A549 (cell line): ENCODE data around the gene FLRT3. TPM values are rescaled to one million over a fixed set of nuclear protein-coding genes. Genes with fewer than 3 reads are reported as not detected.

Experiments used
- ATAC-seq, 2 experiments: fragments of 200-7000 bp in 1 of 2; fragments of >200 bp in 1 of 2; cut with Nextera tagmentation in 1 of 2; cut with Tn5 transposase in 1 of 2; 3 replicates each; pipeline versions ENCODE4 v1.8.0 to v1.9.1; 2018 to 2020; ENCODE audit warnings: mild to moderate bottlenecking in 1 of 2, moderate library complexity in 1 of 2
- CTCF ChIA-PET: fragments of 300-600 bp; sonication (Branson Sonifier 250); formaldehyde crosslinking; extraction: SDS; loops from one replicate; lab custom pipeline; 2021; ENCODE audit warnings: antibody characterized with exemption, inconsistent platforms; lab: Yijun Ruan, JAX
- POLR2A ChIA-PET: fragments of 350-600 bp; formaldehyde crosslinking; extraction: SDS; loops from one replicate; lab custom pipeline; 2021; ENCODE audit warnings: antibody characterized with exemption, inconsistent platforms; lab: Yijun Ruan, JAX
- DNase-seq, 2 experiments: peaks; one replicate each; pipeline versions ENCODE4 v3.0.0 to v3.0.0-alpha.2; 2011 to 2016; ENCODE audit warnings: low read depth in 1 of 2, low spot score in 1 of 2
- FAIRE-seq: peaks from 2 replicates; lab custom pipeline; 2011; peaks lifted over from hg19 to GRCh38; lab: Jason Lieb, UNC
- H3K27ac ChIP-seq, 2 experiments: fragments of >200 bp; sonication (Bioruptor Twin); formaldehyde crosslinking; 3 replicates each; pipeline ENCODE4 v1.5.1; 2016 to 2017
- H3K4me1 ChIP-seq: fragments of >200 bp; sonication (Bioruptor Twin); formaldehyde crosslinking; 3 replicates; pipeline ENCODE4 v1.6.1; 2016
- H3K4me2 ChIP-seq: fragments of >200 bp; sonication (Bioruptor Twin); formaldehyde crosslinking; 3 replicates; pipeline ENCODE4 v1.6.1; 2016
- H3K4me3 ChIP-seq: fragments of >200 bp; sonication (Bioruptor Twin); formaldehyde crosslinking; 3 replicates; pipeline ENCODE4 v1.5.1; 2016
- H3K9me3 ChIP-seq: fragments of >200 bp; sonication (Bioruptor Twin); formaldehyde crosslinking; 3 replicates; pipeline ENCODE4 v1.6.1; 2016
- ATOH8 ChIP-seq: fragments of 250-450 bp; sonication (Bioruptor Pico); IDR thresholded peaks from 2 replicates; pipeline ENCODE4 v1.5.0; 2020; ENCODE audit warnings: low read depth, mild to moderate bottlenecking, moderate library complexity
- BHLHE40 ChIP-seq: IDR thresholded peaks from 2 replicates; pipeline ENCODE4 v1.6.1; 2012; ENCODE audit warnings: low read depth, low read length, inconsistent platforms
- E2F6 ChIP-seq: IDR thresholded peaks from 2 replicates; pipeline ENCODE4 v1.6.1; 2012; ENCODE audit warnings: low read depth, borderline replicate concordance
- ESRRA ChIP-seq: fragments of 150-350 bp; IDR thresholded peaks from 2 replicates; pipeline ENCODE4 v1.6.1; 2014; ENCODE audit warnings: mild to moderate bottlenecking, low read length, borderline replicate concordance
- FOSL2 ChIP-seq, 2 experiments: fragments of 450-650 bp in 1 of 2; fragments of >200 bp in 1 of 2; sonication (Bioruptor Twin) in 1 of 2; formaldehyde crosslinking; IDR thresholded peaks; 2 replicates each; pipeline versions ENCODE4 v1.5.0 to v1.6.1; 2016 to 2020; ENCODE audit warnings: mild to moderate bottlenecking in 1 of 2, moderate library complexity in 1 of 2
- FOXS1 ChIP-seq: fragments of 250-450 bp; sonication (Bioruptor Pico); IDR thresholded peaks from 2 replicates; pipeline ENCODE4 v1.5.0; 2020; ENCODE audit warnings: mild to moderate bottlenecking, moderate library complexity
- HMGXB4 ChIP-seq: fragments of 250-450 bp; sonication (Bioruptor Pico); IDR thresholded peaks from 2 replicates; pipeline ENCODE4 v1.5.0; 2021; ENCODE audit warnings: mild to moderate bottlenecking, moderate library complexity, borderline replicate concordance
- HOXB5 ChIP-seq: fragments of 250-450 bp; sonication (Bioruptor Pico); IDR thresholded peaks from 2 replicates; pipeline ENCODE4 v1.5.0; 2020; ENCODE audit warnings: mild to moderate bottlenecking, moderate library complexity
- JUN ChIP-seq, 2 experiments: fragments of >200 bp; sonication (Bioruptor Twin); formaldehyde crosslinking; IDR thresholded peaks; 2 replicates in 1 of 2; 3 replicates in 1 of 2; pipeline ENCODE4 v1.6.1; 2016 to 2017
- KDM1A ChIP-seq: fragments of 200-600 bp; sonication (generic); IDR thresholded peaks from 2 replicates; pipeline ENCODE4 v1.6.1; 2016; ENCODE audit warnings: low read depth, mild to moderate bottlenecking
- MAX ChIP-seq: IDR thresholded peaks from 2 replicates; pipeline ENCODE4 v1.6.1; 2012
- MAZ ChIP-seq: fragments of 150-350 bp; IDR thresholded peaks from 2 replicates; pipeline ENCODE4 v1.6.1; 2014; ENCODE audit warnings: antibody characterized with exemption, low read depth, low read length, borderline replicate concordance
- NFE2L2 ChIP-seq: fragments of 150-350 bp; conservative IDR thresholded peaks from 2 replicates; pipeline ENCODE4 v1.6.1; 2014; ENCODE audit warnings: low read length
- PBX3 ChIP-seq: IDR thresholded peaks from 2 replicates; pipeline ENCODE4 v1.6.1; 2012
- RARB ChIP-seq: fragments of 250-450 bp; sonication (Bioruptor Pico); IDR thresholded peaks from 2 replicates; pipeline ENCODE4 v1.8.0; 2021; ENCODE audit warnings: mild to moderate bottlenecking, moderate library complexity
- REST ChIP-seq: fragments of 200-600 bp; sonication (generic); IDR thresholded peaks from 2 replicates; pipeline ENCODE4 v1.6.1; 2016; ENCODE audit warnings: antibody characterized with exemption, mild to moderate bottlenecking, moderate library complexity
- RFX5 ChIP-seq: fragments of 450-650 bp; IDR thresholded peaks from 2 replicates; pipeline ENCODE4 v1.7.1; 2014; ENCODE audit warnings: antibody characterized with exemption, mild to moderate bottlenecking, moderate library complexity
- RNF2 ChIP-seq: fragments of 200-600 bp; sonication (generic); IDR thresholded peaks from 2 replicates; pipeline ENCODE4 v1.6.1; 2016; ENCODE audit warnings: low read depth, mild to moderate bottlenecking, antibody characterized with exemption, moderate library complexity, borderline replicate concordance
- SREBF2 ChIP-seq: fragments of 450-650 bp; IDR thresholded peaks from 2 replicates; pipeline ENCODE4 v1.6.1; 2014; ENCODE audit warnings: mild to moderate bottlenecking, moderate library complexity
- ZSCAN20 ChIP-seq: fragments of 250-450 bp; sonication (Bioruptor Pico); IDR thresholded peaks from 2 replicates; pipeline ENCODE4 v1.8.0; 2022; ENCODE audit warnings: mild to moderate bottlenecking, moderate library complexity
- WGBS: methylation state at CpG from one replicate; pipeline ENCODE4 v1.1.6; 2017; ENCODE audit errors: missing lambda C conversion rate; 5-methylcytosine and 5-hydroxymethylcytosine counted together
- polyA plus RNA-seq, 4 experiments: library from polyadenylated mRNA; depleted of rRNA in 3 of 4; stranded (reverse); fragments of >200 nt; fragmentation: RNase III in 1 of 4; extraction: RNeasy Plus Mini Kit Qiagen cat#74134 plus additional on column Dnase treatment in 1 of 4; gene quantifications; 2 replicates in 3 of 4; 3 replicates in 1 of 4; pipeline ENCODE4 v1.2.3, GENCODE V29; 2011 to 2017

Gene FLRT3
- polyA plus RNA-seq, 2 of the 4 experiments (the other 2 are of a cell fraction) = 3.4 to 28.7 TPM

GRCh38 chr20:14384416-14385175 is 47.2 kb upstream of the FLRT3 start (continued):
- no peak for TF ChIP-seq REST

GRCh38 chr20:14383335-14383734 is 45.9 kb upstream of the FLRT3 start:
- Histone ChIP-seq H3K4me3 (no peak overlapping the region), H3K9me3 (peaks cover 17% of the 10 kb centered on the region), H3K4me1 (no peaks in the 10 kb centered on the region), H3K27ac (no peak overlapping the region), H3K4me2 (no peak overlapping the region)
- FAIRE-seq (peak; percentile 82), DNase-seq (no peak), ATAC-seq (no peak)
- ChIA-PET POLR2A (no interaction called here), CTCF (interaction anchor here (0.5 kb wide), 1 partner anchor 980 kb away, joined by 3 read pairs; no protein-coding TSS in a partner anchor)
- 73% methylated on average over 5 of the region's 5 CpGs for WGBS
- TF ChIP-seq RARB (no peak), MAZ (no peak), BHLHE40 (no peak), RFX5 (no peak), KDM1A (no peak), FOSL2 (IDR thresholded peaks at IDR 0.05) (no peak), FOSL2 (CRISPR knock-in tag; IDR thresholded peaks at IDR 0.05) (no peak), ESRRA (no peak), HOXB5 (CRISPR knock-in tag) (no peak), SREBF2 (no peak), NFE2L2 (no peak), E2F6 (no peak), REST (no peak), HMGXB4 (no peak), RNF2 (no peak), JUN (IDR thresholded peaks at IDR 0.05) (no peak), FOXS1 (CRISPR knock-in tag) (no peak), MAX (no peak), ZSCAN20 (no peak), ATOH8 (CRISPR knock-in tag) (no peak), PBX3 (no peak)
